Cardiac fibroblast (primary cell): ENCODE measurements around the gene OPCML.

ENCODE experiments used
- DNase-seq, 2 donors: peaks; one replicate each; pipeline versions ENCODE4 v3.0.0 to v3.0.0-alpha.2; 2010; ENCODE audit warnings: low read depth in 2 of 2
- H3K4me3 ChIP-seq, 2 donors: replicated peaks in 1 of 2; 1 replicate in 1 of 2; 2 replicates in 1 of 2; pipeline ENCODE4 v1.5.1; 2011; ENCODE audit warnings: low read depth in 2 of 2, low read length in 2 of 2, mild to moderate bottlenecking in 2 of 2, moderate library complexity in 1 of 2
- CTCF ChIP-seq: IDR thresholded peaks from one replicate; pipeline ENCODE4 v1.5.1; 2011; ENCODE audit warnings: low read depth, mild to moderate bottlenecking, low read length, inconsistent platforms

OPCML gene

GRCh38 chr11:133020372-133020714, 512.0 kb downstream of the OPCML start:
- H3K4me3 ChIP-seq: no peak overlapping the region
- DNase-seq: no peak
- no peak for TF ChIP-seq CTCF

- no peak for DNase-seq
- no peak for TF ChIP-seq CTCF
- H3K4me3 ChIP-seq: no peak overlapping the region
These were observed 512.5 kb downstream of the OPCML start for GRCh38 chr11:133019545-133020371.

- no peak for TF ChIP-seq CTCF
- no peak overlapping the region for H3K4me3 ChIP-seq
- no peak for DNase-seq
These were observed 516.8 kb downstream of the OPCML start for GRCh38 chr11:133015457-133015856.

DNA sequence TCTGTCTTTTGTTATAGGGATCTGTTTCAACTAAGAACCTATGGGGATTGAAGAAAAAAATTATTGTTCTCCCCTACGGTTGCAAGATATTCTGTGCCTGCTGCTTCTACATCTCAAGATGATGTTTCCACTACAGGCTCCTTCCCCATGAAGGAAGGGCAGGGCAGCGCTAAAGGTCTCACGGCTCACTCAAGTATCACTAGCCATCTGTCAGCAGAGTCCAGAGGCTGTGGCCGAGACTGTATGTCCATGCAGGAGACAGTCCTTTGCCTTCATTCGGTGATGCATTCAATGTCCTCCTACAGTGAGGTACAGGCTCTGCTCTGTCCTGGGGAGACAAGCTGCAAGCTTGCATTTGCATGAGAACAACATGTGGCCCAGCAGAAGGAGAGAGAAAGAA, 518.0 kb downstream of the OPCML start:
- no peak overlapping the region for H3K4me3 ChIP-seq
- no peak for TF ChIP-seq CTCF
- no peak for DNase-seq

GRCh38 chr11:133012803-133013202, 519.5 kb downstream of the OPCML start:
- no peak for DNase-seq
- H3K4me3 ChIP-seq: no peak overlapping the region
- TF ChIP-seq CTCF: no peak

GRCh38 chr11:133011604-133012003, 520.7 kb downstream of the OPCML start:
- TF ChIP-seq CTCF: no peak
- H3K4me3 ChIP-seq: no peak overlapping the region
- no peak for DNase-seq

DNA sequence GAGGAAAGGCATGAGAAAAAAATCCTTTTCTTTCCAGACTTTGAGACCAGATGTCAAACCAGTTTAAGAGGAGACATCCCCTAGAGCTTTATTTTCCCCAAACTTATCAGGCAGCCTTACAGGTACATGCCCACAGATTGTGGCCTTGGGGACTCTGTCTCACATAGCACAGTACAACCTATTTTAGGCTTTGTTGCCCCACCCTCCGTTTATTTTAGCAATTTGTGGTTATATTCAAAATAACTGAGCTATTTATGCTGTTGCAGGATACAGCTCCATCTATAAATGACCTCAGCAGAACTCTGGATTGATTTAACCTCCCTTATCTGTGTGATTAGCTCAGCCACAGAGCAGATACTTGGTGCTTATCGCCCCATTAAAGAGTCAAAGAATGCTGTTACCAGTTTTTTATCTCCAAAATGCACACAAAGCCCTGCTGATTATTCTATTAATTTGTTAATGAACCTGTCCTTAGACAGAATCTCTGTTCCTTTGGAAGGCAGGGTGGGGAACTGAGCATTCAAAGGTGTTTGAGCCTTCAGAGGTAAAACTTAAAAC, 525.2 kb downstream of the OPCML start:
- no peak for DNase-seq
- no peak for TF ChIP-seq CTCF
- H3K4me3 ChIP-seq: no peak overlapping the region
